DOHH2 (cell line): Measurements from ENCODE around the gene NOL8.

Source experiments
- EZH2phosphoT487 ChIP-seq: fragments of 200-600 bp; sonication (generic); IDR thresholded peaks from 2 replicates; pipeline ENCODE4 v1.6.1; 2017; ENCODE audit warnings: borderline replicate concordance, mild to moderate bottlenecking, antibody characterized with exemption, low read length, moderate library complexity, mixed read lengths
- TF ChIP-seq, protein P1 (sequence below): fragments of 200-600 bp; sonication (generic); IDR thresholded peaks from one replicate; pipeline ENCODE4 v1.5.1; 2014; ENCODE audit warnings: antibody characterized with exemption, mild to moderate bottlenecking, low read depth, low read length; ENCODE audit not compliant: poor library complexity, severe bottlenecking

DNA sequence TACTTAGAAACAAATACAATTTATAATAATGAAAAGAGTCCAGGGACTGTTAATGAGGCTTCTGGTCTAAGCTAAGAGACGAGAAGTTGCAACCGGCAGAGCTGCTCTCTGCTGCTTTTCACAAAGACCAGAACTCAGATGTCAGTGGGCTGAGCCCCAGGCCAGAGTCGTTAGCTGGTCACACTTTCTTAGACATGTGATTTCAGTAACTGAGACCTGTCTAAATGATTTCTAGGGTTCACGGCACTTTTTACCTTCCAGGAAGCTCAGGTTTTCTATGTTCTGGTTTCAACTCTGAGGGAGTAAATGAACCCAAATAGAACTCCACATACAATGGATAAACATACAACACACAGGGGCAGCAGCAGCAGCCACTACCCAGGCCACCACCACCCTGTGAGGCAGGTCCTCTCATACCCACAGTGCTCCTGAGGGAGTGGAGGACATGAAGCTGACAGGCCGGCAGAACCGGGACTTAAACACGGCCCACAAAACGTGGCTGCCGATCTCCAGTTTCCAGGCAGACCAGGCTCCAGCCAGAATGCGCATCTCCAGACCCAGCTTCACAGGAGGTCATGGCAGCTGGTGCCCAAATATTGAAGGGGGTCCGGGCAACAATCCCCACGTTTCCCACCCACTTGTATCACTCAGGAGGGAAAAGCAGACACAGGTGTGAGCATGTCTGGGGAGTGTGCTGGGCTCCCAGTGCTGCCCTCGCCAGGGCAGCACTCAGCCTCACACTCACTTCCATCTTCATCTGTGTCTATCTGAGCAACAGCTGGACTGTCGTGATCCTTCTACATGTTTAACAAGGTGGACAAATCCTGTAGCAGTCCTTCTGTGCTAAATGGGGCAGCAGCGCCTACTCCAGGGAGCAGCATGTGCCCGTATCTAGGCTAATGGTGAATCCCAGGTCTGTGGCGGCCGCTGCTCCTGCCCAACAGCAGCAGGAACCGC lies 70.5 kb downstream of the NOL8 start:
- no peak for TF ChIP-seq EZH2phosphoT487
- TF ChIP-seq, protein P1, sequence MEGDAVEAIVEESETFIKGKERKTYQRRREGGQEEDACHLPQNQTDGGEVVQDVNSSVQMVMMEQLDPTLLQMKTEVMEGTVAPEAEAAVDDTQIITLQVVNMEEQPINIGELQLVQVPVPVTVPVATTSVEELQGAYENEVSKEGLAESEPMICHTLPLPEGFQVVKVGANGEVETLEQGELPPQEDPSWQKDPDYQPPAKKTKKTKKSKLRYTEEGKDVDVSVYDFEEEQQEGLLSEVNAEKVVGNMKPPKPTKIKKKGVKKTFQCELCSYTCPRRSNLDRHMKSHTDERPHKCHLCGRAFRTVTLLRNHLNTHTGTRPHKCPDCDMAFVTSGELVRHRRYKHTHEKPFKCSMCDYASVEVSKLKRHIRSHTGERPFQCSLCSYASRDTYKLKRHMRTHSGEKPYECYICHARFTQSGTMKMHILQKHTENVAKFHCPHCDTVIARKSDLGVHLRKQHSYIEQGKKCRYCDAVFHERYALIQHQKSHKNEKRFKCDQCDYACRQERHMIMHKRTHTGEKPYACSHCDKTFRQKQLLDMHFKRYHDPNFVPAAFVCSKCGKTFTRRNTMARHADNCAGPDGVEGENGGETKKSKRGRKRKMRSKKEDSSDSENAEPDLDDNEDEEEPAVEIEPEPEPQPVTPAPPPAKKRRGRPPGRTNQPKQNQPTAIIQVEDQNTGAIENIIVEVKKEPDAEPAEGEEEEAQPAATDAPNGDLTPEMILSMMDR, result no peak
